H1 (cell line): ENCODE measurements around the gene SLC66A2. TPM values are rescaled to one million over a fixed set of nuclear protein-coding genes. Genes with fewer than 3 reads are reported as not detected.
A peak's percentile ranks its signal among the peaks of the same experiment; 100 is the strongest.

Source experiments
- CTCF ChIA-PET: fragments of 300-600 bp; sonication (Branson Sonifier 250); formaldehyde crosslinking; loops from one replicate; lab custom pipeline; 2021; ENCODE audit not compliant: partially characterized antibody; lab: Charles Lee
- POLR2A ChIA-PET: fragments of 300-600 bp; sonication (Branson Sonifier 250); formaldehyde crosslinking; loops from one replicate; lab custom pipeline; 2021; ENCODE audit warnings: inconsistent platforms; ENCODE audit not compliant: partially characterized antibody; lab: Charles Lee
- DNase-seq, 2 experiments: peaks; one replicate each; pipeline versions ENCODE4 v3.0.0 to v3.0.0-alpha.2; 2010 to 2022; ENCODE audit warnings: low spot score in 2 of 2, low read depth in 1 of 2, mixed read lengths in 1 of 2
- FAIRE-seq: peaks from 2 replicates; lab custom pipeline; 2011; peaks lifted over from hg19 to GRCh38; lab: Jason Lieb, UNC
- H2AFZ ChIP-seq: 2 replicates; pipeline ENCODE4 v1.8.1; 2012; ENCODE audit warnings: low read length, inconsistent platforms
- H2AK5ac ChIP-seq: 2 replicates; pipeline ENCODE4 v1.6.1; 2013; ENCODE audit warnings: low read depth, low read length
- H2BK120ac ChIP-seq: replicated peaks from 2 replicates; pipeline ENCODE3; 2013; ENCODE audit warnings: low read depth, low read length, inconsistent platforms
- H2BK12ac ChIP-seq: 2 replicates; pipeline ENCODE4 v1.6.1; 2013; ENCODE audit warnings: low read depth, low read length
- H2BK15ac ChIP-seq: 2 replicates; pipeline ENCODE4 v1.6.1; 2013; ENCODE audit warnings: low read length
- H2BK20ac ChIP-seq: 2 replicates; pipeline ENCODE4 v1.6.1; 2013; ENCODE audit warnings: low read length
- H2BK5ac ChIP-seq: 2 replicates; pipeline ENCODE4 v1.6.1; 2013; ENCODE audit warnings: low read depth, low read length
- H3K14ac ChIP-seq: 2 replicates; pipeline ENCODE4 v1.6.1; 2013; ENCODE audit warnings: inconsistent platforms; ENCODE audit not compliant: insufficient read length
- H3K18ac ChIP-seq: 2 replicates; pipeline ENCODE4 v1.6.1; 2013; ENCODE audit warnings: low read length; ENCODE audit errors: extremely low read depth
- H3K23ac ChIP-seq: 2 replicates; pipeline ENCODE4 v1.6.1; 2013; ENCODE audit warnings: inconsistent platforms; ENCODE audit not compliant: insufficient read length
- H3K23me2 ChIP-seq: 2 replicates; pipeline ENCODE4 v1.6.1; 2013; ENCODE audit warnings: low read depth, low read length
- H3K27ac ChIP-seq: 2 replicates; pipeline ENCODE4 v1.6.1; 2011; ENCODE audit warnings: low read depth, low read length, inconsistent platforms
- H3K27me3 ChIP-seq, 4 experiments: replicated peaks in 1 of 4; 1 replicate in 1 of 4; 2 replicates in 3 of 4; pipeline versions ENCODE4 v1.6.1 to v1.8.1; 2011 to 2013; ENCODE audit warnings: low read length in 3 of 4, mild to moderate bottlenecking in 3 of 4, inconsistent platforms in 2 of 4, mixed read lengths in 2 of 4, moderate library complexity in 1 of 4; ENCODE audit not compliant: control insufficient read depth in 3 of 4, insufficient read depth in 3 of 4; ENCODE audit errors: extremely low read depth in 1 of 4
- H3K36me3 ChIP-seq, 4 experiments: 2 replicates each; pipeline versions ENCODE4 v1.6.1 to v1.8.1; 2011 to 2013; ENCODE audit warnings: mild to moderate bottlenecking in 4 of 4, low read length in 3 of 4, moderate library complexity in 2 of 4, control low read depth in 1 of 4, inconsistent platforms in 1 of 4; ENCODE audit not compliant: insufficient read depth in 4 of 4, control insufficient read depth in 2 of 4
- H3K4ac ChIP-seq: replicated peaks from 2 replicates; pipeline ENCODE3; 2013; ENCODE audit warnings: low read length, low read depth, mixed read lengths, inconsistent platforms; ENCODE audit not compliant: insufficient read length
- H3K4me1 ChIP-seq, 4 experiments: replicated peaks in 1 of 4; 1 replicate in 1 of 4; 2 replicates in 3 of 4; pipeline versions ENCODE4 v1.6.1 to v1.8.1; 2011 to 2013; ENCODE audit warnings: low read length in 3 of 4, inconsistent platforms in 2 of 4, mixed read lengths in 1 of 4; ENCODE audit not compliant: insufficient read depth in 4 of 4, control insufficient read depth in 3 of 4
- H3K4me2 ChIP-seq, 2 experiments: 2 replicates each; pipeline versions ENCODE4 v1.6.1 to v1.8.1; 2011 to 2013; ENCODE audit warnings: low read depth in 2 of 2, low read length in 2 of 2, control low read depth in 1 of 2, inconsistent platforms in 1 of 2, mild to moderate bottlenecking in 1 of 2; ENCODE audit not compliant: insufficient read depth in 1 of 2
- H3K4me3 ChIP-seq, 4 experiments: fragments of 200-600, 300-600 bp in 1 of 4; sonication (generic), shearing (Covaris generic), sonication (Bioruptor Twin) in 1 of 4; 2 replicates each; pipeline versions ENCODE4 v1.5.1 to v1.8.1; 2011 to 2016; ENCODE audit warnings: low read length in 4 of 4, low read depth in 3 of 4, control low read depth in 2 of 4, inconsistent platforms in 2 of 4, mild to moderate bottlenecking in 2 of 4, mixed read lengths in 1 of 4, moderate library complexity in 1 of 4; ENCODE audit not compliant: insufficient read depth in 2 of 4; ENCODE audit errors: extremely low read depth in 1 of 4
- H3K56ac ChIP-seq: replicated peaks from 2 replicates; pipeline ENCODE3; 2013; ENCODE audit warnings: low read depth, mild to moderate bottlenecking, mixed read lengths, low read length, inconsistent platforms; ENCODE audit not compliant: insufficient read length
- H3K79me1 ChIP-seq: 2 replicates; pipeline ENCODE4 v1.6.1; 2013; ENCODE audit warnings: low read depth, low read length, control low read depth
- H3K79me2 ChIP-seq, 2 experiments: 2 replicates each; pipeline versions ENCODE4 v1.6.1 to v1.8.1; 2012 to 2013; ENCODE audit warnings: low read length in 2 of 2, mild to moderate bottlenecking in 2 of 2, inconsistent platforms in 1 of 2; ENCODE audit not compliant: insufficient read depth in 2 of 2, control insufficient read depth in 1 of 2
- H3K9ac ChIP-seq, 4 experiments: replicated peaks in 1 of 4; 1 replicate in 1 of 4; 2 replicates in 3 of 4; pipeline versions ENCODE4 v1.6.1 to v1.8.1; 2011 to 2013; ENCODE audit warnings: low read depth in 3 of 4, low read length in 3 of 4, control low read depth in 2 of 4, mild to moderate bottlenecking in 2 of 4, moderate library complexity in 2 of 4, inconsistent platforms in 1 of 4; ENCODE audit errors: extremely low read depth in 1 of 4
- H3K9me3 ChIP-seq, 2 experiments: 2 replicates each; pipeline versions ENCODE4 v1.6.1 to v1.8.1; 2012 to 2013; ENCODE audit warnings: mild to moderate bottlenecking in 2 of 2, moderate library complexity in 2 of 2, control low read depth in 1 of 2, inconsistent platforms in 1 of 2, low read depth in 1 of 2, low read length in 1 of 2, mixed read lengths in 1 of 2; ENCODE audit not compliant: insufficient read depth in 2 of 2
- H4K20me1 ChIP-seq, 2 experiments: replicated peaks in 1 of 2; 2 replicates each; pipeline versions ENCODE3 to v1.8.1; 2011 to 2013; ENCODE audit warnings: inconsistent platforms in 2 of 2, low read length in 2 of 2, mild to moderate bottlenecking in 1 of 2; ENCODE audit not compliant: insufficient read depth in 2 of 2, control insufficient read depth in 1 of 2
- H4K5ac ChIP-seq: 2 replicates; pipeline ENCODE4 v1.6.1; 2013; ENCODE audit warnings: low read length, low read depth, mixed read lengths, inconsistent platforms; ENCODE audit not compliant: insufficient read length
- H4K8ac ChIP-seq: 2 replicates; pipeline ENCODE4 v1.8.0; 2013; ENCODE audit warnings: mild to moderate bottlenecking, moderate library complexity, low read length, inconsistent platforms; ENCODE audit not compliant: insufficient read depth; ENCODE audit errors: extremely low read depth
- H4K91ac ChIP-seq: replicated peaks from 2 replicates; pipeline ENCODE3; 2013; ENCODE audit warnings: low read length, mixed read lengths, inconsistent platforms; ENCODE audit not compliant: insufficient read length
- KDM4A ChIP-seq: IDR thresholded peaks from one replicate; pipeline ENCODE4 v1.7.1; 2012; ENCODE audit warnings: low read depth, mild to moderate bottlenecking, moderate library complexity, low read length, inconsistent platforms; ENCODE audit not compliant: severe bottlenecking
- RXRA ChIP-seq: IDR thresholded peaks from 2 replicates; pipeline ENCODE4 v1.6.1; 2011; ENCODE audit warnings: low read depth, mild to moderate bottlenecking, low read length, moderate library complexity; ENCODE audit not compliant: insufficient read depth
- SUZ12 ChIP-seq: fragments of 200-600 bp; sonication (generic); IDR thresholded peaks from 2 replicates; pipeline ENCODE4 v1.6.1; 2012; ENCODE audit warnings: mild to moderate bottlenecking, inconsistent platforms, low read length, moderate library complexity, mixed read lengths
- WGBS, 2 experiments: shearing (Covaris generic) in 1 of 2; methylation state at CpG; one replicate each; pipeline versions ENCODE4 v1.1.6 to v1.1.7; 2013 to 2015; ENCODE audit warnings: low lambda C conversion rate in 2 of 2, mixed read lengths in 2 of 2, inconsistent platforms in 1 of 2, low coverage in 1 of 2, missing lambda C conversion rate in 1 of 2; ENCODE audit not compliant: insufficient replicate concordance in 2 of 2, insufficient coverage in 1 of 2, insufficient read length in 1 of 2; ENCODE audit errors: extremely low coverage in 1 of 2, missing lambda C conversion rate in 1 of 2; 5-methylcytosine and 5-hydroxymethylcytosine counted together
- polyA plus RNA-seq, 7 experiments: library from polyadenylated mRNA; depleted of rRNA in 3 of 7; stranded (reverse) in 5 of 7; unstranded in 2 of 7; fragments of >200 nt in 5 of 7; fragments of 200-250 nt in 2 of 7; gene quantifications; 1 replicate in 5 of 7; 2 replicates in 1 of 7; 4 replicates in 1 of 7; pipeline versions ENCODE4 v1.2.1 to v1.2.3, GENCODE V29; 2011 to 2013; ENCODE audit warnings: missing spikeins in 2 of 7, mixed read lengths in 2 of 7
- total RNA-seq: library from RNA; stranded (reverse); fragmentation: NEBNext Ultra II Directional; extraction: Animal tissue kit (Norgen Biotek cat#: 25700); gene quantifications from 2 replicates; pipeline ENCODE4 v1.2.1, GENCODE V29; 2021

Gene SLC66A2
- total and polyA plus RNA-seq, 2 of the 8 experiments (the other 6 are each of a cell fraction or from before 2014, with no cell fraction given): 15.0 to 18.9 TPM

DNA sequence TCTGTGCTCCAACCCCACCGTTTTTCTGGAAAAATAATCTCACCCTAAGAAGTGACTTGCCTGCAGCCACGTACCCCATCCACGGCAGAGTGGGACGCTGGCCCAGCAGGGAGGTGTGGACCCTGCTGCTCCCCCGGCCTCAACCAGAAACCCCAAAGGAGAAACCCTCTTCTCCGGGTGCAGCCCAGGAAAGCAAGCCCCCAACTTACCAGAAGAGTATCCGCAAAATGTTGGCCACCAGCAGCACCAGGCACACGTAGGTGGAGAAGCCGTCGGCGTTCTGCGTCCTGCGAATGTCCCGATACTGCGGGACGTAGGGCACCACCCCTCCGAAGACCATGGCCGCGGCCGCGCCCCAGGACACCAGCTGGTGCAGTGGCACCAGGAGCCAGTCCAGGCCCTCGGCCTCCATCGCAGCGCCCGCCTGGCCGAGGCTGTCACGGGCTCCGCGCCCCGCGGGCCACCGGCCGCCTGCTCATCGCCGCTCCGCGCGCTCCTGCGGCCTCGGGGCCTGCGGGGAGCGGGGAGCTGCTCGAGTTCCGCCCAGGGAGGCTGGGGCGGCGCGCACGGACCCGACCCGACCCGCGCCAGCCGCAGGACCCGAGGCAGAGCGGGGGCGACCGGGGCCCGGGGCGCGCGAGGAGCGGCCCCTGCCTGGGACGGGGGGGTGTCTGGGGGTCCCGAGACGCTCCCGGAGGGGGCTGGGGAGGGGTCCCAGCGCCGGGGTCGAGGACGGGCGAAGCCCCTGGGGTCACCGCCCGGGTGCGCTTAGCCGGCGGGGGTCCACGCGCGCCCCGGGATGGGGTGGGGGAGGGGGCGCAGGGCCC, 725 bp downstream of the SLC66A2 start:
- H2BK120ac ChIP-seq: no peak overlapping the region
- peak overlapping the region in 1 of 4 experiments; percentile 36; a peak in 1 of 7 replicates for H3K9ac ChIP-seq
- H3K23ac ChIP-seq: no peak overlapping the region
- no peak overlapping the region for H2BK15ac ChIP-seq
- H3K79me1 ChIP-seq: no peaks in the 10 kb centered on the region; the same call in 1 of the 2 replicates
- peak overlapping the region; percentile 58 to 77 for H3K4me2 ChIP-seq
- H3K36me3 ChIP-seq: no peaks in the 10 kb centered on the region
- no peak overlapping the region for H2BK5ac ChIP-seq
- H3K9me3 ChIP-seq: no peaks in the 10 kb centered on the region
- H4K8ac ChIP-seq: no peak overlapping the region
- TF ChIP-seq SUZ12 (0 out of 2 replicates have a peak, but pooled peaks have one; percentile 25), KDM4A (peak; percentile 48), RXRA (no peak)
- peak overlapping the region; percentile 57 to 84 (median 66) for H3K4me3 ChIP-seq
- peaks cover 0 to 3% of the 10 kb centered on the region in 2 experiments; a peak in 1 of 4 replicates for H3K79me2 ChIP-seq
- no peak overlapping the region for H2AFZ ChIP-seq
- no peak overlapping the region for H2BK12ac ChIP-seq
- no peak overlapping the region for H3K27ac ChIP-seq
- CTCF ChIA-PET: interaction anchor here (0.6 to 3.4 kb wide), 3 partner anchors 11 to 190 kb away, joined by 4 to 17 read pairs (median 4); no protein-coding TSS in a partner anchor
- H2BK20ac ChIP-seq: no peak overlapping the region
- H3K14ac ChIP-seq: no peak overlapping the region
- H3K23me2 ChIP-seq: peaks cover 14% of the 10 kb centered on the region; the same call in 1 of the 2 replicates
- H3K56ac ChIP-seq: no peak overlapping the region
- no peak for DNase-seq
- WGBS, 2 experiments: 12% methylated on average over 44 of the region's 81 CpGs; no CpG with 5 or more reads in 1 of the 2 experiments
- peaks cover 2 to 9% (median 5%) of the 10 kb centered on the region in 4 experiments for H3K4me1 ChIP-seq
- POLR2A ChIA-PET: interaction anchor here (0.6 to 2.0 kb wide), 6 partner anchors 9 to 39 kb away, joined by 3 to 8 read pairs (median 3); no protein-coding TSS in a partner anchor
- H4K5ac ChIP-seq: no peak overlapping the region
- no peak overlapping the region for H3K18ac ChIP-seq
- no peak overlapping the region for H4K91ac ChIP-seq
- FAIRE-seq: no peak
- H2AK5ac ChIP-seq: no peak overlapping the region
- peaks cover 0 to 10% of the 10 kb centered on the region in 2 experiments for H4K20me1 ChIP-seq
- H3K4ac ChIP-seq: no peak overlapping the region
- peaks cover 10 to 44% (median 36%) of the 10 kb centered on the region in 4 experiments for H3K27me3 ChIP-seq
